ENCODE measurements around the gene SYCP2.

The SYCP2 gene

DNA sequence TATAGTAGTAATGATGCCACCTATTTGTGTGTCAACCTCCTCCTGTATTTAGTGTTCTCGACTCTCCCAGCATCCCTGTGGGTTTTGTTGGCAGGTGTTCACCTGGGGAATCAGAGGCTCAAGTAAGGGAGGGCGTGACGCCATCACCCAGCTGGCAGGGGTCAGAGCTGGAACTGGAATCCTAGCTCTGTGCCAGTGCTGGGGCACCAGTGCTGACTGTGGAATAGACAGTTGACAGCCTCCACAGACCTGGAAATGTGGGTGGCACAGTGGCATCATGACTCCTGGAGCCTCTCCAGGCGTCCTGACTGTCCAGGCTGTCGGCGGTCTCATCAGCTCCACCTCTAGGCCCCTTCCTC lies 102.8 kb downstream of the SYCP2 start:
- CTCF ChIA-PET: no interaction called here
- Mint-ChIP-seq H3K36me3 (no peaks in the 10 kb centered on the region), H3K27me3 (peaks cover 17% of the 10 kb centered on the region), H3K4me3 (no peak overlapping the region), H3K9me3 (no peaks in the 10 kb centered on the region), H3K27ac (no peak overlapping the region), H3K4me1 (no peaks in the 10 kb centered on the region)
- DNase-seq: no peak

- Mint-ChIP-seq H3K9me3 (no peaks in the 10 kb centered on the region), H3K36me3 (no peaks in the 10 kb centered on the region), H3K27ac (no peak overlapping the region), H3K27me3 (peaks cover 10% of the 10 kb centered on the region), H3K4me3 (no peak overlapping the region), H3K4me1 (no peaks in the 10 kb centered on the region)
- CTCF ChIA-PET: no interaction called here
- no peak for DNase-seq
Measured at GRCh38 chr20:59829786-59830664, 103.4 kb downstream of the SYCP2 start.

DNA sequence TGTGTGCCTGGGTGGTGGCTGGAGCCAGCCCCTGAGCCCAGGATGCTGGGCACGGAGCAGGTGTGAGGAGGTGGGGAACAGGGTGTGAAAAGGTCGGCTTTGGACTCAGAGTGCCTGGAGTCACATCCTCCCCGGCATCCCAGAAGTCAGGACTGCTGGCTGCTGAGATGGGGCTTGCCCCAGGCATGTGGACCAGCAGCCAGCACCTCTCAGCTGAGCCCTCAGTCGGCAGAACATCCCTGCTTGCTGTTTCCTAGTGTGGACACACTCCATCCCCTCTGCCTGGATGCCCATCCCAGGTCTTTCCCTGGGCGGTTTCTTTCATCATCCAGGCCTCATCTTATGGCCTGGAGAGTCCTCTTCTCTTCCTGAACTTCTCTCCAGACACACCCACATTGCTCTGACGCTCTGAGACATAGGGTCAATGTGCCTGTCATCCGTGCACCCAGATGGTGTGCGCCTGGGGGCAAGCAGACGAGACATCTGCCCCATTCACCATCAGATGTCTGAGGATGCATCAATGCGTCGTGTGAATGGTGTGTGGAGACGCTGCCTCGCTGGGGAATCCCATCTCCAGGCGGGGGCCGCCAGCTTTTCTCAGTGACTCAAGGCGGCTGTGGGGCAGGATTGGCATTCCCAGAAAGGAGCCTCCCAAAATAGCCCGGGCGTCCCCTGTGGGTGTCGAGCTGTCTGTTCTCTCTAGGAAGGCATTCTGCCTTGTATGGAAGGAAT lies 104.2 kb downstream of the SYCP2 start:
- Mint-ChIP-seq H3K9me3 (no peaks in the 10 kb centered on the region), H3K27me3 (peaks cover 4% of the 10 kb centered on the region), H3K27ac (no peak overlapping the region), H3K36me3 (no peaks in the 10 kb centered on the region), H3K4me3 (no peak overlapping the region), H3K4me1 (no peaks in the 10 kb centered on the region)
- CTCF ChIA-PET: no interaction called here
- DNase-seq: no peak

- CTCF ChIA-PET: no interaction called here
- Mint-ChIP-seq H3K4me3 (no peak overlapping the region), H3K4me1 (no peaks in the 10 kb centered on the region), H3K27ac (no peak overlapping the region), H3K36me3 (no peaks in the 10 kb centered on the region), H3K27me3 (no peaks in the 10 kb centered on the region), H3K9me3 (no peaks in the 10 kb centered on the region)
- DNase-seq: no peak
Measured at GRCh38 chr20:59828125-59829053, 105.0 kb downstream of the SYCP2 start.

DNA sequence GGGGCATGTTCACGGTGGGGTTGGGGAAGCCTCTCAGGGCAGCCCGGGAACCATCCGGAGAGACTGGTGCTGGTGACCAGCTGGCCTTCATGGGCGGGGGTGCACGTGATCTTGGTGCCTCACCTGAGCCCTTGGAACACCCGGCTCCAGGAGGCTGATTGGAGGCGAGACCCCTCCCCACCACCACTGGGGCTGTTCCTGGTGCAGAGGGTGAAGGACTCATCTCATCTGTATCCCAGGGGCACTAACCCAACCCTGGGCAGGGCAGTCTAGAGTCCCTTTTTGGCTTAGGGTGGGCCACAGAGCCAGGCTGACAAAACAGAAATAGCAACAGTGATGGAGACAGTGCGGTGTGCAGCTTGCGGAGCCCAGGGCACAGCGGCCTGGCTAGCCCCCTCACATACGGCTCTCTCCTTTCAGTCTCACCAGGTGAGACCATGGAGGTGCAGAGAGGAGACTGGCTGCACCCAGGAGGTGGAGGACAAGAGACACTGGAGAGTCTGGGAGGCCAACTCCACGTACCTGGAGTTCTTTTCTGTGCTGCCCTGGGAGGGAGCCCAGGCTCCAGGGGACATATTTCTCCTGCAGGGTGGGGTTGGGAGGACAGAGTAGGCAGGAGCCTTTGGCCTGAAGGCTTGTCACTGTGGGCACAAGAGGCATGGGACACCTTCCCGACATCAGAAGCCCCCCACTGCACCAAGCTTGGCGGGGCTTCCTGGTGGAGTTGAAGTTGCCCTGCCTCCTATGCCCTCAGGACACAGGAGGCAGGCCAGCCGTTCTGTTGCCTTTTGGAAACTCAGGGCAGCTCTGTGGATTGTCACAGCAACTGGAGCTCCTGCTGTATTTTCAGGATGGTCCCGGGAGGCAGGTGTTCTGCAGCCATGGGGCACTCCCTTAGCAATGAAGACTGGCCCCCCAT lies 106.0 kb downstream of the SYCP2 start:
- Mint-ChIP-seq H3K27me3 (no peaks in the 10 kb centered on the region), H3K27ac (no peak overlapping the region), H3K4me3 (no peak overlapping the region), H3K9me3 (no peaks in the 10 kb centered on the region), H3K36me3 (no peaks in the 10 kb centered on the region), H3K4me1 (no peaks in the 10 kb centered on the region)
- DNase-seq: no peak
- CTCF ChIA-PET: no interaction called here

GRCh38 chr20:59825944-59826759 lies 107.3 kb downstream of the SYCP2 start:
- no peaks in the 10 kb centered on the region for H3K27me3 Mint-ChIP-seq

DNA sequence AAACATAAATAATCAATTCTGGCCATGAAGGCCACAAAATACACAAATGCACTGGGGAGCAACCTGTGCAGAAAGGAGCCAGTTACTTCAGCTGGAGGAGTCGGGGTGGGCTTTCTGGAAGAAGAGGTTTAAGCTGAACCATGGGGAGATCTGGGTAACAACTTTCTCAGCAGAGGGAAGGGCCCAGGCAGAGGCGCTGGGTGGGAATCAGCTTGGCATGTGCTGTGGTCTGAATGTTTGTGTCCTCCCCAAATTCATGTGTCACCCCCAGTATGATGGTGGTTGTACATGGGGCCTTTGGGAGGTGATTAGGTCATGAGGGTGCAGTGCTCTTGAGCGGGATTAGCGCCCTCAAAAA lies 107.9 kb downstream of the SYCP2 start:
- CTCF ChIA-PET: interaction anchor here (1.2 kb wide), 1 partner anchor 11 kb away, joined by 3 read pairs; no protein-coding TSS in a partner anchor
- Mint-ChIP-seq H3K4me1 (no peaks in the 10 kb centered on the region), H3K4me3 (no peak overlapping the region), H3K36me3 (no peaks in the 10 kb centered on the region), H3K27me3 (no peaks in the 10 kb centered on the region), H3K27ac (no peak overlapping the region), H3K9me3 (no peaks in the 10 kb centered on the region)
- DNase-seq: no peak

More at GRCh38 chr20:59825944-59826759, 107.3 kb downstream of the SYCP2 start:
- H3K9me3 Mint-ChIP-seq: no peaks in the 10 kb centered on the region
- CTCF ChIA-PET: no interaction called here
- no peaks in the 10 kb centered on the region for H3K36me3 Mint-ChIP-seq
- no peak for DNase-seq
- no peak overlapping the region for H3K4me3 Mint-ChIP-seq
- H3K27ac Mint-ChIP-seq: no peak overlapping the region
- no peaks in the 10 kb centered on the region for H3K4me1 Mint-ChIP-seq

DNA sequence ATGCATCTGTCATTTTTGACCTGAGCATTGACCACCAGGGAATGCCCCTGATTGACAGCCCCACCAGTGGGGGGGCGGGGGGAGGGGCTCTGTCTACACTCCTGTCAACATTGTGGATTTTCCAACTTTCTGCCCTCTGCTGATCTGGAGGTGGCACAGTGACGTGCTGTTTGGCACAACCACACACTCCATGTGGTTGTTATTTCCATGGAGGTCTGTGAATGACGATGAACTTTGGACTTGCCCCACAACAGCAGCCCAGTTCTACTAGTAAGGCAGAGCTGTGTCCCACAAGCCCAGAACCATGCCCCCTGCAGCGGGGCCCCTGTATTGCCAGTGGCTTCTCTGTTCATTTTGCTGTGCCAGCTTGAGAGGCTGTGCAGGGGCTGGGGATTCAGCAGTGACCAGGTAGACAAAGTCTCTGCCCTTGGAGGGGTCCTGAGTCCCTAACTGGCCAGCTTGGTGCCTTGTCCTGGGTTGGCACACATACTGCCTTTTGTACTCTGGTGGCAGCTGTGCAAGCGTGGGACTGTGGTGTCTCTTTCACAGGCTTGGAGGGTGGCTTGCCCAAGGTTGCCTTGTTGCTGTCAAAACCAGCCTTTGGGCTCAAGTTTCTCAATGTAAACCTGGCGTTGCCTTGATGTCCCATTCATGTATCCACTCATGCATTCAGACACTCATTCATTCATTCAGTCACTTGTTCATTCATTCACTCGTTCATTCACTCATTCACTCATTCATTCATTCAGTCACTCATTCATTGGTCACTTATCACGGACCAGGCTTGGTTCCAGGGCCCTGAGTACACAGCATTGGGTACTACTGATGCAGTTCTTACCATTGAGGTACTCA lies 108.5 kb downstream of the SYCP2 start:
- Mint-ChIP-seq H3K36me3 (no peaks in the 10 kb centered on the region), H3K27ac (no peak overlapping the region), H3K9me3 (no peaks in the 10 kb centered on the region), H3K4me1 (no peaks in the 10 kb centered on the region), H3K4me3 (no peak overlapping the region), H3K27me3 (no peaks in the 10 kb centered on the region)
- no peak for DNase-seq
- CTCF ChIA-PET: interaction anchor here (1.2 kb wide), 1 partner anchor 12 kb away, joined by 3 read pairs; no protein-coding TSS in a partner anchor

GRCh38 chr20:59823491-59824259 lies 109.8 kb downstream of the SYCP2 start:
- H3K4me3 Mint-ChIP-seq: no peak overlapping the region
- no peaks in the 10 kb centered on the region for H3K36me3 Mint-ChIP-seq
- no peaks in the 10 kb centered on the region for H3K9me3 Mint-ChIP-seq
- CTCF ChIA-PET: no interaction called here
- no peak for DNase-seq
- no peaks in the 10 kb centered on the region for H3K27me3 Mint-ChIP-seq
- no peaks in the 10 kb centered on the region for H3K4me1 Mint-ChIP-seq
- no peak overlapping the region for H3K27ac Mint-ChIP-seq

GRCh38 chr20:59823030-59823423 lies 110.4 kb downstream of the SYCP2 start:
- Mint-ChIP-seq H3K27ac (no peak overlapping the region), H3K4me3 (no peak overlapping the region), H3K36me3 (no peaks in the 10 kb centered on the region), H3K27me3 (no peaks in the 10 kb centered on the region), H3K9me3 (no peaks in the 10 kb centered on the region), H3K4me1 (no peaks in the 10 kb centered on the region)
- DNase-seq: no peak
- CTCF ChIA-PET: no interaction called here

- CTCF ChIA-PET: no interaction called here
- no peaks in the 10 kb centered on the region for H3K4me1 Mint-ChIP-seq
- no peak for DNase-seq
- H3K36me3 Mint-ChIP-seq: no peaks in the 10 kb centered on the region
- H3K27ac Mint-ChIP-seq: no peak overlapping the region
- no peaks in the 10 kb centered on the region for H3K9me3 Mint-ChIP-seq
- H3K27me3 Mint-ChIP-seq: no peaks in the 10 kb centered on the region
- no peak overlapping the region for H3K4me3 Mint-ChIP-seq
Measured at GRCh38 chr20:59822291-59823029, 111.0 kb downstream of the SYCP2 start.

Data from activated naive CD4-positive, alpha-beta T cell treated with anti-CD3 and anti-CD28 coated beads, Interleukin-2, amount 10 ng/mL, durations not matched to agents 7 days and 5 days (primary cell).